Non-pigmented ciliary epithelial cell (primary cell): ENCODE measurements around the gene TTLL9.
"Not testable (repeated sequence)": the region's sequence is repeated elsewhere in the genome, so short reads cannot be mapped to it uniquely, and the experiment has no call there.

Experiments used
- DNase-seq: peaks from one replicate; pipeline ENCODE4 v3.0.0-alpha.2; 2010; ENCODE audit warnings: low read depth

TTLL9 gene

DNA sequence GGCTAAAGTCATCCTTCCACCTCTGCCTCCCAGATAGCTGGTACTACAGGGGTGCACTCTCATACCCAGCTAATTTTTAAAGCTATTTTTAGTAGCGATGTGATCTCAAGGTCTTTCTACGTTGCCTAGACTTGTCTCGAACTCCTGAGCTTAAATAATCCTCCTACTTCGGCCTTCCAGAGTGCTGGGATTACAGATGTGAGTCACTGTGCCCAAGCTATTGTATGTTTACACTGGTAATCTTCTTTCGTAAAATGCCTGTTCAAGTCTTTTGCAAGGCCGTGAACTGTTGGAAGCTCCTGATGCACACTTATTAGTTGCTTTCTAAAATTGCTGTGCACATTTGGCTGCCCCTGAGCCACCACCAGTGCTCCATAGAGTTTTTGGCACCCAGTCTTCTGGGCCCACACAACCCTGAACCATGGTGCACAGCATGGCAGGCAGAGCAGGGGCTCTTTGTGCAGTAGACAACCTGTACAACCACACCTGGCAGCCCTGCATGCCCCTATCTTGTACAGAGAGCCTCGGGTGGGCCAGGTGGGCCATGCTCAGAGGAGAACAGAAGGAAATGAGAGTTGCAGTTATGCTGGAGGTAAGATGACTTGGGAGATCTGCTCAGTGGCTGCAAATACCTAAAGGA, 48.2 kb downstream of the TTLL9 start:
- DNase-seq, result no peak

DNA sequence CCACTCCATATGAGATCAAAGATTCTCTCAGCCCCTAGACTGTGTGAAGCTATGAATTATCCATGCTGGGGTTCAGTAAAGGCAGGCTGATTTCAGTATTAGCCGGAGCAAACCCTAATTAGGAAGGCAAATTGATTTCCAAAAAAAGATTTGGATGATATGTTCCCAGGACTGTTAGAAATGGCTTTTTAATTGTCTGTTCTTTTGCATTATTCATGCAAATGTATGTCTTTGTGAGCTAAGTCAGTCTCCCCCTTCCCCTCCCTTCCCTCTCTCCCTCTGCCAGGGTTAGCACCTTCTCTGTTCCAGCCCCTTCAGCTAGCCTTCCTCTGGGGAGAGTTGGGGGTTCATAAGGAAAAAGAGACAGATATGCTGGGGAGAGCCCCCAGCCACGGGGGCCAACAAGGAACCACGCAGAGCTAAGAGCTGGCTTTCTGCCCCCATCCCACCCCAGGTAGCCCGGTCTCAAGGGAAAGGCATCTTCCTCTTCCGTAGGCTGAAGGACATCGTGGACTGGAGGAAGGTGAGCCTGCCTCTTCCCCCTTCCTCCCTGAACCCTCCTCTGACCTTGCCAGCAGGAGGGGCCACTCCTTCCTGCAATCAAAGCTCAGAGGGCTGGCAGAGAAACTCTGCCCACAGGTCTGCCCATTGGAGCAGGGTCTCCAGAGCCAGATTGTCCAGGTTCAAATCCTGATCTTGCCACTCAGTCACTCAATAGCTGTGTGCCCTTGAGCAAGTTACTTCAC, 49.1 kb downstream of the TTLL9 start:
- DNase-seq, result no peak

DNA sequence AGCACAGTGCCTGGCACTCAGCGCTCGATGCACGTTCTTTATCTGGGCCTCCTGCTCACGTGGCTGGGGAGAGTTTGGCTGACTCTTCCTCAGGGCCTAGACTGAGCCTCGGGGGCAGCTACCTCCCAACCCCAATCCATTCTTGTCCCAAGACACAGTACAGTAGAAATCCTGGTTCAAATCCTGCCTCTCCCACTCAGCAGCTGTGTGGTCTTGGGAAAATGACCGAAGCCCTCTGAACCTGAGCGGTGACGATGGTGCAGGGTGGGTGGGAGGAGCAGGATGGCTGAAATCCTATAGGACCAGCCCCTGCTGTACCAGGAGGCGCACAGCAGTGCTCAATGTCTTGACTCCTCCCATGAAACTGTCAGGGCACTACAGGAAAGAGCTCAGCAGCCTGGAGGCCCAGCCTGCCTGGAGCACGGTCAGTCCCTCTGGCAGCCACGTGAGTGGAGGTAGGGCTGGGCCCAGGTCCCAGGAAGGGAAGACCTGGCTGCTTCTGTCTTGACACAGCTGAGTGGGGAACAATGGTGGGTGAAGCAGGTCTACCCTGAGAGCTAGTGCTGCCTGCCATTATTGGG, 49.9 kb downstream of the TTLL9 start:
- no peak for DNase-seq

DNA sequence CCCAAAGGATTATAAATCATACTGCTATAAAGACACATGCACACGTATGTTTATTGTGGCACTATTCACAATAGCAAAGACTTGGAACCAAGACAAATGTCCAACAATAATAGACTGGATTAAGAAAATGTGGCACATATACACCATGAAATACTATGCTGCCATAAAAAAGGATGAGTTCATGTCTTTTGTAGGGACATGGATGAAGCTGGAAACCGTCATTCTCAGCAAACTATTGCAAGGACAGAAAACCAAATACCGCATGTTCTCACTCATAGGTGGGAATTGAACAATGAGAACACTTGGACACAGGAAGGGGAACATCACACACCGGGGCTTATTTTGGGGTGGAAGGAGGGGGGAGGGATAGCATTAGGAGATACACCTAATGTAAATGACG, 51.0 kb downstream of the TTLL9 start:
- not testable (repeated sequence) for DNase-seq

DNA sequence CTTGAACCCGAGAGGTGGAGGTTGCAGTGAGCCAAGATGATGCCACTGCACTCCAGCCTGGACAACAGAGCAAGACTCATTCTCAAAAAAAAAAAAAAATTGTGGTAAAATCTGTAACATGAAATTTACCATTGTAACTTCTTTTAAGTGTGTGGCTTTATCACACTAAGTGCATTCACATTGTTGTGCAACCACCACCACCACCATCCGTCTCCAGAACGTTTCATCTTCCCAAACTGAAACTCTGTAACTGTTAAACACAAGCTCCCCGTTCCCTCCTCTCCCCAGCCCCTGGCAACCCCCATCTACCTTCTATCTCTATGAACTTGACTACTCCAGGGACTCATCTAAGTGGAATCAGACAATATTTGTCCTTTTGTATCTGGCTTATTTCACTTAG, 51.7 kb downstream of the TTLL9 start:
- DNase-seq, result no peak

DNA sequence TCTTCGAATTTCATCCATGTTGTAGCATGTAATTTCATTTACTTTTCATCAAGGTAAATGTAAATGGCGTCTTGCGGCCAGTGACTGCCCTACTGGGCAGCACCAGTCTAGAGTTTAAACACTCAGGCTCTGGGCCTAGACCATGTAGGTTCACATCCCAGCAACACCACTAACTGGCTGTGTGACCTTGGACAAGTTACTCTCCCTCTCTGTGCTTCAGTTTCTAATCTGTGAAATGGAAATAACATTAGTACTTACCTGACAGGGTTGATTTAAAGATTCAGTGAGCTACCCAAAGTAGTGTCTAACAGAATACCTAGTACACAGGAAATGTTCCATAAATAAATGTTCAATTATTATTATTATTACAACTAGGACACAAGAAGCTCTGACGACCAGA, 52.2 kb downstream of the TTLL9 start:
- DNase-seq, result no peak

DNA sequence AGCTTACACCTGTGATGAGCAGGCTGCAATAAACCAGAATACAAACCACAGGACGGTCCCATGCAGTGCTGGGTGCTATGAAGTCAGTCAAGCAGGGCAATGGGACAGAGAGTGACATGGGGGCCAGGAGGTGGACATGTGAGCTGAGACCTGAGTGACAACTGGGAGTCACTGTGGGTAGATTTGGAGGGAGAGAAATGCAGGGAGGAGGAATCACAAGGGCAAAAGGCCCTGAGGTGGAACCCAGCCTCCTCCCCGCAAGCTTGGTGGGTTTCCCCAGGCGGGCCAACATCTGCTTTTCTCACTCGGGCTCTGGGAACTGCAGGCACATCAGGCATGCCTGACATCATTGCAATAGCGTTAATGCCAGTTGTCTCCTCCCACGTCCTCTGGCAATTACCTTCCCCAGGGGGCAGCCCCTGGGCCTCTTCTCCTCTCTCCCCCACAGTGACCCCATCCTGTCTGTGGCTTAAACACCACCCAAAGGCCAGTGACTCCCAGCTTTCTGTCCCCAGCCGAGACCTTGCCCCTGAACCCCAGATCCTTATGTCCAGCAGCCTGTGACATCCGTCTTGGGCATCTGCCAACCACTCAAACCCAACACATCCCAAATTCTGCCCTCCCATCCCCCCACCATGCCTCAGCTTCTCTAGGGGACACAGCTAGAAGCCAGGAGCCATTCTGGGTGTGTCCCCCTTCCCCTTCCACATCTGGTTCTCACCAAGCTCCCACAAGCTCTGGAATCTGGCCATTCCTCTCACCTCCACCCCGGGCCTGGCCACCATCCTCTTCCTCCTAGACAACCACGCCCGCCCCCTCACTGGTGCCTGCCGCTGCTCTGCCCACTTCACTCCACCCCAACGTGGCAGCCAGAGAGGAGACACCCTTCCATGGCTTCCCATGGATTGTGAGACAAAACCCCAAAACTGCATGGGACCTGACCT, 53.2 kb downstream of the TTLL9 start:
- no peak for DNase-seq

DNA sequence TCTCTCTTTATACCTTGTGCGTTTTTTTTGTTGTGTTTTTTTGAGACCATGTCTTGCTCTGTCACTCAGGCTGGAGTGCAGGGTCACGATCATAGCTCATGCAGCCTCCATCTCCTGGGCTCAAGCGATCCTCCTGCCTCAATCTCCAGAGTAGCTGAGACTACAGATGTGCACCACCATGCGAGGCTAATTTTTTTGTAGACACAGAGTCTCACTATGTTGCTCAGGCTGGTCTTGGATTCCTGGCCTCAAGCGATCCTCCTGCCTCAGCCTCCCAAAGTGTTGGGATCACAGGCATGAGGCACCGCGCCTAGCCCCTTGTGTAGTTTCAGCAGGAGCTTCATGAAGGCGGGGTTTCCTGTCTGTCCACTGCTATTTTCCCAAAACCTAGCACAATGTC, 54.1 kb downstream of the TTLL9 start:
- no peak for DNase-seq

DNA sequence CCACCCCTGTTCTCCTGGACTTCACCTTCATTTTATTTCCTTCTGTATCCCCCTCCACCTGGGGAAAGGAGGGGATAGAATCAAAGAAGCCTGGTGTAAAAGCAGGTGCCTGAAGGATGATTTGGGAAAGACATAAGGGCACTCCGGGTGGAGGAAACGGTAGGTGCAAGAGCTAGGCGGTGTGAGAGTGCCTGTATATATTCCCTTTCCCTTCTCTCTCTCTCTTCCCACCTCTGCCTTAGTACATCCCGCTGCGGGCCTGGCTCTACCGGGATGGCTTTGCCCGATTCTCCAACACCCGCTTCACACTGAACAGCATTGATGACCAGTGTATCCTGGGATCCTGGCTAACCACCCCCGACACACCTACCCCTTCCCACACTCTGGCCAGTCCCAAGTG, 55.2 kb downstream of the TTLL9 start:
- DNase-seq, result no peak

DNA sequence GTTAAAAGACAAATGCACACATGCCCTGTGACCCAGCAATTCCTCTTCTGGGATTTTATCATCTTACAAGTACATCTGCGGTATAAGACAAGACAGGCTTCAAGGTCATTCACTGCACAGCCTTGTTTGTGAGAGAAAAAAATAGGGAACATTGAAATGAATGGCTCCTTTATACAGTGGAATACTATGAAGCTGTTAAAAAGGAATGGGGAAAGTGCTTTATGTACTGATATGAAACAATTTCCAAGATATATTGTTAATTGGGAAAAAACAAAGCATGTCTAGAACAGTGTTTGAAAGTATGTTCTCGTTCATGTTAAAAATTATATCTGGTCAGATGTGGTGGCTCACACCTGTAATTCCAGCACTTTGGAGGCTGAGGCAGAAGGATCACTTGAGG, 56.1 kb downstream of the TTLL9 start:
- DNase-seq, result no peak

DNA sequence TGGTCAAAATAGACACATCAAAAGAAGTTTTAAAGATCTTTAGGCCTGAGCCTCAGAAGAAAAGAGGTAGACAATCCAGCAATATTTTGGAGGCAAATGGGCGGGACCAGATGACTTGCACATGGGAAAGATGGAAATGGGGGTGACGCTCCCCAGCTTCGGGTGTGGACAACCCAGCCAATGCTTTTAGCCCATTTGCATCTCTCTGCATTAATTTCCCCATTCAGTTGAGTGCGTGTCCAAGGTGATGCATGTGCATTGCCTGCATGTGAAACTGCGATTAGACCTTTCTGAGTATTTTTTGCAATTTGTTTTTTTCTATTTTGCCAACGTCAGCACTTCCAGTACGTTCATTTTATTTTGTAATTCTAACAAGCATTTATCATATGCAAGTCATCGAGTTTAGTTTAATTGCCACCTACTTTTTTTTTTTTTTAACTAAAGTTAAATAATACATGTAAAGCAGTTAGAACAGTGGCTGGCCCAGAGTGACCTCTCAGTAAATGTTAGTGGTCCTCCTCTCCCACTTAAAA, 57.3 kb downstream of the TTLL9 start:
- no peak for DNase-seq

DNA sequence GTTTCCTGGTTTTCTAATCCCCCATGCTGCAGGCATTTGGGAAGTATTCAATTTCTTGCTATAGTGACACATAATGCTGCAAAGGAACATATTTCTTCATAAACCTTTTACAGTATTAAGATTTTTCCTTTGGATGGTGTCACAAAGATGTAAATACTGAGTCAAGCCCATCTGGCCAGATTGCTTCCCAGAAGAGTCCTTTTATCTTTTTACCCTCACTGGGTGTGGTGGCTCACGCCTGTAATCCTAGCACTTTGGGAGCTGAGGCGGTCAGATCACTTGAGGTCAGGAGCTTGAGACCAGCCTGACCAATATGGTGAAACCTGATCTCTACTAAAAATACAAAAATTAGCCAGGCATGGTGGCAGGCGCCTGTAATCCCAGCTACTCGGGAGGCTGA, 59.2 kb downstream of the TTLL9 start:
- DNase-seq, result not testable (repeated sequence)

DNA sequence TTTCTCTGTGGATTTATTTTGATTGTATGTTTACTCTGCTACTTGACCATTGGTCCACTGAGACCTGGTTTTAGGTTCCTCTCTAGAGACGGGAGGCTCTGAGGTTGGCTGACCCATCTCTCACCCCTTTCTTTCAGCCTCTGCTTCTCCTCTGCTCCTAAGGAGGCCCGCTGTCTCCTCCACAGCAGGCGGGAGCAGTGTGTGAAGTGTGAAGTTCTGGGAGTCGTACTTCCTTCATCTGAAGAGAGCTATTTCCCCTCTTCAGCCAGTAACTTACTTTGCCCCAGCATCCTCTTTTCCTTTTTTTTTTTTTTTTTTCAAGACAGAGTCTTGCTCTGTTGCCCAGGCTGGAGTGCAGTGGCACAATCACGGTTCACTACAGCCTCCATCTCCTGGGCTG, 60.3 kb downstream of the TTLL9 start:
- DNase-seq, result no peak

DNA sequence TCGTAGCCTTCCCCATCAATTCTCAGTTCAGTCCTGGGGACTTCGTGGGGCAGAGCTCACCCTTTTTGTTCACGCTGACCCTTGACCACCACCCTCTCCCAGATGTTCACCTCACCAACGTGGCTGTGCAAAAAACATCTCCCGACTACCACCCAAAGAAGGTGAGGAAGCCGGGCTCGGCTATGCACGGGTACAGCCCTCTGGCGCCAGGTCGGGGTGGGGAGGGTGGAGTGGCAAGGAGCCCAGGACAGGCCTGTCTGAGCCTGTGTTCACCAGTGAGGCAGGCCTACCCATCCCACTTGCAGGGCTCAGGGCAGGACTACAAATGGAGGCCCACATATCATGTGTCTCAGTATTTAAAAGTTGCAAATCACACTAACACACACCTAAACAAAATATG, 63.3 kb downstream of the TTLL9 start:
- DNase-seq, result no peak

DNA sequence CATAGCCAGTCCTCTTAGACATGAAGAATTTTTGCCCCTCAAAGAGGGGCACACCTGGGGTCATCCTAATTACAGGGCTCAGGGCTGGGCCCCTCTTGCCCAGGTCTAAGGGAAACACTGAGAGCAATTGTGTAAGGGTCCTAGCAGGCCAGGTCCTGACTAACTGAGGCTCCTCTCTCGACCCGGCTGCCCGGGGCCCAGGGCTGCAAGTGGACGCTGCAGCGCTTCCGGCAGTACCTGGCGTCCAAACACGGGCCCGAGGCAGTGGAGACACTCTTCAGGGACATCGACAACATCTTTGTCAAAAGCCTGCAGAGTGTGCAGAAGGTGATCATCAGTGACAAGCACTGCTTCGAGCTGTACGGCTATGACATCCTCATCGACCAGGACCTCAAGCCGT, 64.1 kb downstream of the TTLL9 start:
- no peak for DNase-seq

DNA sequence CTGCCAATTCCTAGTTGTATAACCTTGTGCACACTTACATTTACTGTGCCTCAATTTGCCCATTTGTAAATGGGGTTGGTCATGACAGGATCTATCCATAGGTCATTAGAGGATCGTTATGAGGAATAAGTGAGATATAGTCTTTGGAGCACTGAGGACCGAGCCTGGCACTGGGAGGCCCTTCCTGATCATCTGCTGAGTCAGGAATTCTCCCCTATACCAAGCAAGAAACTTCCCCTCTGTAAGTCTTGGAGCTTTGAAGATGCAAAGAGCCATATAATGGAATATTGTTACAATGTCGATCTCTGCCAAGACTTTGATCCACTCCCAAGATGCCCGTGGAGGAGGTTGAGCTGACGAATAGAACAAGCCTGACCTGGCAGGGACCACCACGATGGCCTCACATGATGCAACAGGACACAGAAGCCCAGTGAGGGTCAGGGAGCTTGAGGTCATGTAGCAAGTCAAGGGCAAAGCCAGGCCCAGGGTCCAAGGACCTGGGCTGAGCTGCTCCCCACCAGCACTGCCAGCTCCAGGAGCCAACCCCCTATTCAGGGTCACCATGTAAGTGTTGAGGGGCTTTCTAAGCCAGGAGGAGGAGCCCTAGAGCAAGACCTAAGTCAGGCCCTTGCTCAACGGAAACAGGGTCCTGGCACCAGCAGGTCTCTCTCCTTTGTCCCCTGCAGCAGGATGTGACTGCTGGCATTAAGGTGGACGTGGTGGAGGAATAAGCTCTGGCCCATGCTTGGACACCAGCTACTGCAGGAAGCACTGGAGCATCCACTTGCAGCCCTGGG, 64.7 kb downstream of the TTLL9 start:
- no peak for DNase-seq

DNA sequence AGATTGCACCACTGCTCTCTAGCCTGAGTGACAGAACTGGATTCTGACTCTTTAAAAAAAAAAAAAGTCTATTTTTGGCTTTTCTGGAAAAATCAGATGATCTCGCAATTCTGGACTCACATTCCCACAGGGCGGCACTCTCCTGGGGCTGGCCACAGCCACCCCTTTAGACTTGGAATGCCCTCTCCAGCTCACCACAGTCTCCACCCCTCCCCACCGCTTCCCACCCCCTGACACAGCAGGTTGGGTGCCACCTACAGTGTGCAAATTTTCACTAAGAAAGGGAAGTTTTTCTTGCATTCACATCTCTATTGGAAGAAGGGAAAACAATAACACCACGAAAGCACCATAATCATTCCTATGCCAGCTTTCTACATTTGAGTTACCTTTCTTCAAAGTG, 66.0 kb downstream of the TTLL9 start:
- DNase-seq, result no peak

DNA sequence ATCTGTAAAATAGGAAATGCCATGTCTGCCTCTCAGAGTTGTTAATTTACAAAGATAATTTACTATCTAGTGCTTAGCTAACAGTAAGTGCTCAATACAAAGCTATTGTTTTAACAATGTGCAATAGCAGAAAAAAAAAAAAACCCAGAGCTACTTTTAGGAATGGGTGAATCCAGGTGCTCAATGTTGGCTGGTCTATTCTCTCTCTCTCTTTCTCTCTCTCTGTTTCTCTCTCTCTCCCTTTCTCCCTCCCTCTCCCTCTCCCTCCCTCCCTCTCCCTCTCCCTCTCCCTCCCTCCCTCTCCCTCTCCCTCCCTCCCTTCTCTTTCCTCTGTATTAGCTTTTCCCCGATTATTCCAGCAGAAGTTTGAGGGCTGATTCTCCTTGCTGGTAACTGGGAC, 67.4 kb downstream of the TTLL9 start:
- DNase-seq, result no peak

DNA sequence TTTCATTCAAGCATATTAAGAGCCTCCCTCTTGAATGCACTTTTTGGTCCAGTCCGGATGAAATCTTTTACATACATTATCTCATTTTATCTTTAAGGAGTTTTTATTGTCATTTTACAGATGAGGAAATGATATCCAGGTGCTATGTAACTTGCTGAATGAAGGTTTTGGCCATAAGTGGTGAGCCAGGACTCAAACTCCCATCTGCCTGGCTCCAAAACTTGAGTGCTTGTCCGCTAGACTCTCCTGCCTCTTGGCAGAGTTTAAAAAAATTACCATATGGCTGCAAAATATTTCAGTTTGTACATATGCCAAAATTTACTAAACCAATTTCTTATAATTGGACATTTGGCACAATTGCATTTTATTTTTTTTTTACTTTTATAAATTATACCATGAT, 69.2 kb downstream of the TTLL9 start:
- DNase-seq, result no peak

DNA sequence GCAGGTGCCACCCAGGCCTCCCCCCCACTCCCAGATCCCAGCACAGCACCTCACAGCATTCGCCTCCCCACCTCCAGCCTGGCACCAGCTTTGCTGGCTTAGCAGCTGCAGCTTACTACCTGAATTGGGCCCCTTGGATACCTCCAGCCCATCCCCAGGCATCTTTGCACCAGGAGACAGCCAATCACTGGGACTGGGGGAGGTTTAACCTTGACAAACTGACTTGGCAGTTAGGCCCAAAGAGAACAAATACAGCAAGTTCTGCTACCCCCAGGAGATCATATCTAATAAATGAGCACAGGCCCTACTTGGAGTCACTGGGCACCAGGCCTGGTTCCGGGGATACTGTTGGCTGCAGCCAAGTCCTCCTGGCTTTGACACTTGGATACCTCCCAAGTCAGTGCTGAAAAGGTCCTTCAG, 72.6 kb downstream of the TTLL9 start:
- DNase-seq, result no peak

DNA sequence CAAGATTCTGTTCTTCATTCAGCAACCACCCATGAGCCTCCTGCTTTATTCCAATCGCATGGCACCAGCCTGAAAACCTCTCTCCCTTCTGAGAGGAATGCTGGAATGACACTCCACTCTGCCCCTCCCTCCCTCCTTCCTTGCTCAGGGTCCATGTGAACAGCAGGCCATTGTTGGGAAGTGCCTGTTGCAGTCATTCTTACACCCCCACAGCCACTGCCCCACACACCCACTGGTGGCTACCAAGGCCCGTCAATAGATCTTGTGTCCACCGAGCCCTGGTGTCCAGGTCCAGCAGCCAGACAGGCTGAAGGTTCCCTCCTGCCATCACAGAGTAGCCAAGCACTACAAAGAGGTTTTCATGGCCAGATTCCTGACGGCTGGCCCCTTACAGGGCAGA, 74.9 kb downstream of the TTLL9 start:
- no peak for DNase-seq
